HG02885 (cell line): ENCODE data around the gene MRPS35.

ENCODE experiments used
- ATAC-seq: cut with Tn5 transposase; IDR thresholded peaks from one replicate; pipeline ENCODE4 v1.9.1; 2021; ENCODE audit warnings: mild to moderate bottlenecking; ENCODE audit not compliant: unreplicated experiment, poor library complexity

Gene MRPS35

DNA sequence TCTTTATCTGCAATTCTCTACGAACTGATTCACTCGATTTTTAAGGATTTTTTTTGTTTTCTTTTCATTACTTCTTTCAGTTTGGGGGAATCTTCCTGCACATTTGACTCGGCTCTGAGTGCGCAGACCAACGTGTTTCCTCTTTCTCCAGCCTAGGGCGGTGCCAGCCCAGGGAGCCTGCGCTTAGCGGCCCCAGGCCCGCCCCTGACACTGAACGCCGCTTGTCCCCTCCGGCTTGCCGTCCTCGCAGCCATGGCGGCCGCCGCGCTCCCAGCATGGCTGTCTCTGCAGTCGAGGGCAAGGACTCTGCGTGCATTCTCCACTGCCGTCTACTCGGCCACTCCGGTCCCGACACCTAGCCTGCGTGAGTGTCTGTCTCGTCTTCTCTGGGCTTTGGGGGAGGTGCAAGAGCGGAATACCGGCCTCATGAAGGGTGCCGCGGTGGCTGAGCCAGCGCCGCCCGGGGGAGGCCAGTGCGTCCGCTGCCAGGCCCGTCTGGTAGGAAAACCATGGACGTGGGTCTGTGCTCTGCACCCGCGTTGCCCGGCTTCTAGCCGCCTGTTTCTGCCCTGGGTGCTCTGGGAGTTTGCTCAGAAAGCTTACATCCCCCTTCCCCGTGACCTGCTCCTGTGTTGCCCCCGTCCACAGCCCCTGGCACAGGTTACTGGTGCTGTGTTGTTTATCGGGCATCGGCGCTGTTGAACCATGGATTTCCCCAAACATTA is at the start of gene MRPS35:
MRPS35 (plus strand) TSS at position 241 of the 725 bp plus-strand sequence; CDS start at position 253, 12 bp downstream.
- ATAC-seq, result peak; percentile 96

DNA sequence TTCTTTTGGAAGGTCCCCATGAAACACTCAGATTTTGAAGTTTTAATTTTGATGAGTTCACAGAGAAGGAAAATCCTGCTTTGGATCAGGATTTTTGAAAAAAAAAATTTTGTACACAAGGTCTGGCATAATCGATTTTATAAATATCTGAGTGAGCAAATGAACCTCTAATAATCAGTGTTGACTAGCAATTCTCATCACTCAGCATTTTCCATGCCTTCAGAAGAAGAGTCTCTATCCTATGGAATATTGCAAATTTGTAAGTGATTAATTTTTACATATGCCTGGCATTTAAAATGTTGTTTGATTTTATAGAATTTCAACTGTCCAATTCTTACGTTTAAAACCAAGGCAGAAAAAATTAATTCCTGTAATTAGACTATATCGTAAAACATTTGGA is 44.9 kb upstream of the MRPS35 start:
- ATAC-seq, result no peak

DNA sequence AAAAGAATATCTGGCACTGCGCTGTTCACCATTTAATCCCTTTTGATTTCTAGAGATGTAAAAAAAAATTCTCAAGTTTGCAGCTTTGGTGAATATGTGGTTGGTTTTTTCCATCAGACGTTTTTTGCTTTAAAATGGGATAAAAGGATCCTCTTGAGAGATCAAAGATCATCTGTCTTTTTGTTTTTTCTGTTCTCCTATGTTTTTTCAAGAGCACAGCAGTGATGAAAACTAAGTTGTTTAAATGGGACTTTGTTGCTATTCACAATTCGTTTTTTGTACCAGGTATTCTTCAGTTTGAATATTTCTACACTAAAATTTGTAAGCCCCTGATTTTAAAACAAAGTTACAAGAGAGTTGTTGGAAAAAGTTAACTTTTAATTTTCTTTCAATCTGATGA is 44.1 kb upstream of the MRPS35 start:
- no peak for ATAC-seq

DNA sequence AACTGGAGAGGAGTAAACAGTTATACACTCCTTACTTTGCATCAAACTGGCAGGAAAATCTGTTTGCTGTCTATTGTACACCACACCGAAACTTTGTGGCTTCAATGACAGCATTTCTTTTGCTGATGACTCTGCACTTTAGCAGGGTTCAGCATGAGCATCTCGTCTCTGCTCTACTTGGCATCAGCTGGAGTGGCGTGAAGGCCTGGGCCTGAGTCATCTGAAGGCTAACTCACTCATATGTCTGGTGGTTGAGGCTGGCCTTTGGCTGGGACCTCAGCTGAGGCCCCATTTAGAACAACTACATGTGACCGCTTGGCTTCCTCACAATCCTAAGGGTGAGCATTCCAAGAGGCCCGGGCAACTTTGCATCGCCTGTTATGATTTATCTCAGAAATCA is 43.1 kb upstream of the MRPS35 start:
- ATAC-seq, result no peak

DNA sequence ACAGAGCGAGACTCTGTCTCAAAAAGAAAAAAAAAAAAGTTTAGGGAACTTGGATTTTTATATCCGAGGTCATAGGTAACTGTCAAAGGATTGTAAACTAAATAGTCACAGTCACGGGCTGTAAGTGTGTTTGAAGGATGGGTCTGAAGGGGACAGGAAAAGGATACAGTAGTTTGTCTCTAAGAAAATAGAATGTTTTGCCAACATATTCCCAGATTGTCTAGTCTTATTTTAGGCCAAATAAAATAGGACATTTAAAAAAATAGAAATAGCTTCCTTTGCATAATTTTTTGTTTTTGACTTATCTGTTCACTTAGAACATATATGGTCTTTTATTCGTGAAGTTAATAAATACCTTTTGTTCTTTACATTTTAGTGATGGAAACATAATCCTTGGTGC is 38.6 kb upstream of the MRPS35 start:
- ATAC-seq, result no peak

DNA sequence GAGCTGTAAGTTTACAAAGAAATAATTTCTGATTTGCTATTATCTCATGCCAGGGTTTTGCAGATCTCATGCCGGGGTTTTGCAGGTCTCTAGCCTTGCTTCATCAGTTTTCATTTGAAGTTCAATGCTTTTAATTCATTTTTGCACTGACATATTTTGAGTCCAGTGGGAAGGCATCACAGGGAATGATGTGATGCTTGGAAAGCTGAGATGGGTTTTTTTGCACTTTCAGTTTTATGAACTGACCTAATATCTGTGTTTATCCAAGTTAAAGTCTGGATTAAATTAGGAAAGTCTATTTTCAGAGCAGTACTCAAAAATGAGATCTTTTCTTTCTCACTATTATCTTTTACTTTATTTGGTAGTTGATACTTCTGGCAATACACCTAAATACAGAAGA is 38.0 kb upstream of the MRPS35 start:
- no peak for ATAC-seq

DNA sequence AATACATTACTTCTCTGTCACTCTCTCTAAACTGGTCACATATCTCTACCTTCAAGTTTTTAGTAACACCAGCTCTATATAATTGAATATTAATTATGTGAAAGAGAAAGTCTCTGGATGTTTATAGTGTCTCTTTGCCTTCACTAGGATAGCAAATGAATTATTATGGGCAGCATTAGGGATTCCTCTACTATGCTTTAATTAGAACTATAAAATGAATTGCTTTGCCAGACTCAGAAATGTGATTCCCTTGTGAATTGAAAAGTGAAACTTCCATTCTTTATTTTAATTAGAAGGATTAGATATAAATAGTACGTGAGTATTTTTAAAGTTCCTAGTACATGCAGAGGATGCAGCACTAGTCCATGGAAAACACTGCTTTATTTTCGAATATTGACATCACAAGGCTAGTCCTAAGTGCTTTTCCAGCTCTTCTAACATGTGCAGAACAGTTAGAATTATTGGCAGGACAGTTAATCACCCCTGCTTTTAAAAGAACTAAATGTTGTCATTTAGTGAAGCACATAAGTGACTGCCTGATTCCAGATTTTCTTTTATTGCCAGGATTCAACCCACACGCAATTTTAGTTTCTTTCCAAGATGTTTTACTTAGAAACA is 37.4 kb upstream of the MRPS35 start:
- no peak for ATAC-seq

DNA sequence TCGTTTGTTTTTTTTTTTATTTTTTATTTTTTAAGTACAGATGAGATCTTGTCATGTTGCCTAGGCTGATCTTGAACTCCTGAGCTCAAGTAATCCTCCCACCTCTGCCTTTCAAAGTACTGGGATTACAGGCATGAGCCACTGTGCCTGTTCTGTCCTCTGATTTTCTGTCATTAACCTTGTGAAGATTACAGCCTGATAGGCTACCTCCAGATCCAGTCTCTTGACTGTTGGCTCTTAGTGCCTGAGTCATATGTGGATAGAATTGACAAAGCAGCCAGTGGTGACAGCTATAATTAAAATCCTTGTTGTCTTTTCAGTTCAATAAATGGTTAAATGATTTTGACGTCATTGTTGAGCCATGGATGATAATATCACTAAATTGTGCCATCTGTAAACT is 35.6 kb upstream of the MRPS35 start:
- ATAC-seq, result no peak

DNA sequence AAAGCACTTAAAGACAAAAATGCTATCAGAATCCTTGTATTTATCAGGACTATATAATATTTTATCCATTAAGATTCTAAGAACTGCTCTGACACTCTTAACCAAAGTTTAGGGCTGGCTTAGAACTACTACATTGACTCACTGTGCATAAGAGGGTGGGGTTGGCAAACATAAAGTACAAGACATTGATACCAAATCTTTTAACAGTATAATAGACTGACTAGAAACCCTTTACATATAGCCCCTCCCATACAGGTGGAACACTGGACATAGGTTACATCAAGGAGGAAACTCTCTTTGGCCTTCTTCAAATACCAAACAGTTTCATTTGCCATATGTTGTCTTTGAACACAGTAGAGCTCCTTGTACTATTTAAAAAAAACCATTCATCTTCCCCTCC is 30.0 kb upstream of the MRPS35 start:
- no peak for ATAC-seq

DNA sequence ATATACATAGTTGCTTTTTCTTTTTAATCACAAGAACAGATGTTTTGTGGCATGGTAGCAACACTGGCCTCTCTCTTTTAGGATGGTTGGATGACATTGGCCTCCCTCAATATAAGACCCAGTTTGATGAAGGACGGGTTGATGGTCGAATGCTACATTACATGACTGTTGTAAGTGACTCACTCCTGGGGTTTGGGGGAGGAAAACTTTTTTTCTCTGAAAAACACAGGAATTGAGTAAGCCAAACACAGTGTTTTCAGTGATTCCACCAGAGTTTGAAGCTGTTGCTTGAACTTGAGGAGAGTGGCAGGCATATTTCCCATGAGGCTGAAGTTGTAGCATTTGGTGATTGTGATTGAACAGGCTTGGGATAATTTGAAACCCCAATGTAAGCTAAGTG is 28.1 kb upstream of the MRPS35 start:
- ATAC-seq, result no peak

DNA sequence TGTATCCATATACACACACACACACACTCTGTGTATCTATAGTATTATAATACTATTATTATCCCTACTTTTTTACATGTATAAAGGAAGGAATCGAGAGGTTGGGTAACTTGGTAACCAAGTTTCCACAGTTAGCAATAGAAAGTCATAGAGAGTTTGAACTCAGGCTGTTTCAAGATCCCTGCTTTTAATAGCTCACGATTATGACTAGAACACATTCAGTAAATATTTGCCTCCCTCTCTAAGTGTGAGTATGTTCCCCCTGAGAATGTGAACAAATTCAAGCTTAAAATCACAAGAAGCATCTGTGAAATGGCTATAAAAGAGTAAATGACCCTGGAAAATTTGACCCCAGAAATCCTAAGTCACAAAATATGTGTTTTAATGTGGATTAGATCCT is 25.4 kb upstream of the MRPS35 start:
- no peak for ATAC-seq

DNA sequence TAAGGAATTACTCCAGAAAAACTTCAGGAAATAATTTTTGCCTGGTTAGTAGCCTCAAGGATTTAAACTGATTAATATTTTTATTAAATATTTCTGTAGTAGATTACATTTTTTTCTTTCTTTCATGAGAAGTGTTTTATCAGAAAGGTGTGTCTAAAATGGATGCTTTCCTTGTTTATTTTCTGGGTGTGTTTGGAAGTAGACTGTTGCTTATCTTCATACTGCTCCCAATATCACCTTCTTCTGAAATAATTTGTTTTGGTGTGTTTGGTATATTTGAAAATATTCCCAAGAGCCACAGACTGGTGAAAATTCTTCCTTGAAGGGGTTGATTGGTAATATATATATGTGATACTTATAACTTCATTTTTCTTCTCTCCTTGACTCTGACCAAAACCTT is 24.5 kb upstream of the MRPS35 start:
- ATAC-seq, result no peak

DNA sequence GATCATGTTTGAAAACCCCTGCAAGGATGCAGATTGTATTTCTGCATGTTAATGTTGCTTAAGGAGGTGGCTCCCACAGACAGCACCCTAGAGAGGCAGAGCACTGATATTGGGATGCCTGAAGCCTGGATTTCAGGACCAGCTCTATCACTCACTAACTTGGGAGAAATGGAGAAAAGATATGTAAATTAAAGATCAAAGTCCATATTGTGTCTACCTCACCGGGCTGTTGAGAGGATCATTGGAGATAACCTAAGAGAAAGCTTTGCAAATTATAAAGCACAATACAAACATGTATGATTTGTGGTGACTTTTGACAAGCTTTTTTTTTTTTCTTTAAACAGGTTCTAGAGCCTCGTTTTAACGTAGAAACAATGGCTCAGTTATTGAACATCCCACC is 22.0 kb upstream of the MRPS35 start:
- no peak for ATAC-seq

DNA sequence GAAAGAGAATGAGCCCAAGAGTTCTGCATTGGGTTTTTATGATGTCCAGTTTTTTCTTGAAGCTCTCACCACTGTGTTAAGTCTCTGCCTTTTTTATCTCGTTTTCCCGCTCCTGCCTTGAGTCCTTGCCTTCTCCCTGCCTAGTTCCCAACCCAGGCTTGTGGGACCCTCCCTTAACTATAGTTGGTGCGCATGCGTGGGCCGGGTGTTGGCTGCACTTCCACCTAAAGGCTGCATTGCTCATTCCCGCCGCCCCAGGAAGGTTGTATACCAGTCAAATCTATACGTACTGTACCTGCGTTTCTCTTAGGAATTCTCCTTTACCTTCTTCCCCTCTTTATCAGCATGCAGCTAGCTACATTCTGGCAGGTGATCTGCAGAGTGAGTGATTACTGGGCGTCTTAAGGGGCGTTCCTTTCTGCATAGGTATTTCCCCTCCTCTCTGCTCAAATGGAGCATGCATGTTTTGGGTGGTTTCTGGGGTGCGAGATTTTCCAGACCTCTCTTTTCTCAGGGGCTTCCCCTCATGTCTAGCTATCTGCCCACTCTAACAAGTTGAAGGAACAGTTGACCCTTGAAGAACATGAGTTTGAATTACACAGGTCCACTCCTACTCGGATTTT is 21.0 kb upstream of the MRPS35 start:
- ATAC-seq, result no peak

DNA sequence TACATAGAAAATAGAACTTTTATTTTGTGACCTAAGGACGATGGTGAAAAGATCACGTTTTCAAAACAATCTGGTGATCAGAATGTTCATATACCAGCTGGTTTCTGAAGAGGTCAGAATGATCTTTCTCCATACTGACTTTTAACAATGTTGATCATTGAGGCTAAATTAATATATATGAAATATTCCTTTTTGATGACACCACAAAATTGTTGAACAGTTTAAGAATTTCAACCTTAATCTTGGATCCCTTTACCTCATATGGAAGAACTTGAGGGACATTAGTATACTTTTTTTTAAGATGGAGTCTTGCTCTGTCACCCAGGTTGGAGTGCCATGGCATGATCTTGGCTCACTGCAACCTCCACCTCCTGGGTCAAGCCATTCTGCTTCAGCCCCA is 17.2 kb upstream of the MRPS35 start:
- no peak for ATAC-seq

DNA sequence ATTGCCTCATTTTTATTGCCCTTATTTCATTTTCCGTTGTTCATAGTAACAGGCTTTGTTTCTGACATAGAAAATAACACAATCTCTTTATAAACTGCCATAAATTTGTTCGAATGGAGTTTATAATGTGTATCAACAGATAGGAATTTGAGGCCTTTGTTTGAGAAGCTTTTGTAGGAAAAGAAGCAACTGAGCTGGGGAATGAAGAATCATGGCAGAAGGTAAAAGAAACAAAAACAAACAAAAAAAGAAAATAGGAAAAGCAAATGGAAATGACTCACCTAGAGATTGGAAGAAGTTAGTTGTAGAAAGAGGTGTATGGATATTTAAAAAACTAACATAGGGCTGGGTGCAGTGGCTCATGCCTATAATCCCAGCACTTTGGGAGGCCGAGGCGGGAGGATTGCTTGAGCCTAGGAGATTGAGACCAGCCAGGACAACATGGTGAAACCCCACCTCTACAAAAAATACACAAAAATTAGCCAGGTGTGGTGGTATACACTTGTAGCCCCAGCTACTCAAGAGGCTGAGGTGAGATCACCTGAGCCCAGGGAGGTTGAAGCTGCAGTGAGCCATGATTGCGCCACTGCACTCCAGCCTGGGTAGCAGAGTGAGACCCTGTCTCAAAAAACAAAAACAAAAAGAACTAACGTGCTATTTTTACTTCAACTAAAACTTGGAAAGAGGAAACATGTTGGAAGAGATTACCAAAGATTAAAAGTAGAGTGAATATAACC is 14.9 kb upstream of the MRPS35 start:
- no peak for ATAC-seq

DNA sequence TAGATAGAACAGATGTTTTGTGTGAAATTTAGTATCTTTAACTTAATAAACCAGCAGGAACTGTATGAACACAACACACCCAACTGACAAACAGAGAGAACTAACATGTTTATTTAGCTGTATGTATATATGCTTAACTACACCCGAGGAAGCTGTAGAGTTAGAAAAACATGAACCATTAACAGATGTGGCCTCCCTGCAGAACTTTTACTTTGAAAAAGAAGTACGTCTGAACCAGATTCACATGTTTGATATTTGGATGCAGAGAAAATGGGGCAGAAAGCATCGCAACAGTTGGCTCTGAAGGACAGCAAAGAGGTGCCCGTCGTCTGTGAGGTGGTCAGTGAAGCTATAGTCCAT is 14.4 kb upstream of the MRPS35 start, which contains the start of gene REP15:
REP15 (plus strand) TSS at position 155 of the 360 bp plus-strand sequence; CDS start at position 271, 116 bp downstream.
- no peak for ATAC-seq

DNA sequence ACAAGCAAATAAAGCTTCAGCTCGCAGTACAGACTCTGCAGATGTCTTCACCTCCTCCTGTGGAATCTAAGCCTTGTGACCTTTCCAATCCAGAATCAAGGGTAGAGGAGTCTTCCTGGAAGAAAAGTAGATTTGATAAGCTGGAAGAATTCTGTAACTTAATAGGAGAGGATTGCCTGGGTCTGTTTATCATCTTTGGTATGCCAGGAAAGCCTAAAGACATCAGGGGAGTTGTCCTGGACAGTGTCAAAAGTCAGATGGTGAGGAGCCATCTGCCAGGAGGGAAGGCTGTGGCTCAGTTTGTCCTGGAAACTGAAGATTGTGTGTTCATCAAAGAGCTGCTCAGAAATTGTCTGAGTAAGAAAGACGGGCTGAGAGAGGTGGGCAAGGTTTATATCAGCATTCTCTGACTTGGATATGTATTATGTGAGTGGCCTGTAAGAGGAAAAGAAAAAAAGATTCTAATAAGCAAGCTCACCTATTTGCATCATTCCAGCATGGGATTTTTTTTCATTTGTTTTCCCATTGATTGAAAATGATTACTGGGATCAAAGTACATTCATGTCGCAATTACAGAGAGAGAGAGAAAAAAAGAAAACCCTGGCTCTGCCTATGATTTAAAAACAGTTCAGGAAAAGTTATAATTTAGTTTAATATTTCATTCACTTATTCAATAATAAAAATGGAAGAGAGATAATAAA is 13.6 kb upstream of the MRPS35 start:
- ATAC-seq, result no peak

DNA sequence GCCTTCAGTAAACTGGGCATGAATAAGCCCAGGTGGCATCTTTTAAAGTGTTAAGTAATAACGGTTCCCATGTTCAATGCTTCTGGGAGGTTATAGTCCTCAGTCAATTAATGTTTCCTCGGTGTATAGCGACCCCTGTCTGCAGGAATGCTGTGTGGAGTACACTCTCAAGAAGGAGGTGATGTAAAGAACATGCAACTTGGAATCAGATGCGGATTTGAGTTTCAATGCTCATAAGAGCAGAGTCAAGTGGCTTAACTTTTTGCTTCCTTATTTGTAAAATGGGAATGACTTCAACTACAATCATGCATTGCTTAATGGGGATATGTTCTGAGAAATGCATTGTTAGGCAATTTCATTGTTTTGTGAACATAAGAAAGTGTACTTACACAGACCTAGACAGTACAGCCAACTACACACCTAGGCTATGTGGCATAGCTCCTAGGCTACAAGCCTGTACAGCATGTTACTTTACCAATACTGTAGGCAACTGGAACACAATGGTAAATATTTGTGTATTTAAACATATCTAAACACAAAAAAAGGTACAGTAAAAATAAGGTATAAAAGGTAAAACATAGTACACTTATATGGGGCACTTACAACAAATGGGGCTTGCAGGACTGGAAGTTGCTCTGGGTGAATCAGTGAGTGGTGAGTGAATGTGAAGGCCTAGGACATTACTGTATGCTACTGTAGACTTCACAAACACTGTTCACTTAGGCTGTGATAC is 6.7 kb upstream of the MRPS35 start:
- ATAC-seq, result peak; percentile 97

DNA sequence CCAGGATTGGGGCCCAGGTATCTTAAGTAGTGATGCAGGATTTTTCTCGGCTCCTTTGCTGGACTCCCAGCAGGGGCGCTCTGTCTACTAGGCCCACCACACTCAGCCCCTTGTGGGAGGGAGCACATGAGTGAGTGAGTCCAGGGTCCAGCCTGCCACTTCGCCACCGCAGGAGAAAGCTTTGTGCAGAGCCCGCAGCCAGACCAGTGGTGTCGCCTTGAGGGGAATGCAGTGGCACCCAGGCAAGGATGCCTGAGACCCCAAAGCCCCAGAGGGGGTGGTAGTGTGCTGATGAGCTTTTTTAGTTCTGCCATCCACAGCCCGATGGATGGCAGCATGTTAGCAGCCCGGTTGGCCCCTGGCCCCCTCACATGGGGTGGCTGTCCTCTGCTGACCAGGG is 5.4 kb upstream of the MRPS35 start:
- ATAC-seq, result no peak
